GM12878 (cell line): ENCODE results near the gene AFAP1. TPM values are rescaled to one million over a fixed set of nuclear protein-coding genes. Genes with fewer than 3 reads are reported as not detected.

Experiments
- ATAC-seq: fragments of 200-7000 bp; cut with Tn5 transposase; 3 replicates; pipeline ENCODE4 v1.9.1; 2020; ENCODE audit warnings: mild to moderate bottlenecking, moderate library complexity
- BruUV-seq: library from RNA; stranded (reverse); fragments of 400-500 nt; replicated peaks from 2 replicates; lab custom pipeline; 2021; lab: Mats Ljungman, UMichigan
- CTCF ChIA-PET: fragments of 300-600 bp; sonication (Branson Sonifier 250); formaldehyde crosslinking; extraction: SDS; loops from one replicate; lab custom pipeline; 2021; ENCODE audit warnings: inconsistent platforms; lab: Yijun Ruan, JAX
- POLR2A ChIA-PET: fragments of 350-600 bp; formaldehyde crosslinking; extraction: SDS; loops from one replicate; lab custom pipeline; 2021; ENCODE audit warnings: inconsistent platforms; lab: Charles Lee
- RAD21 ChIA-PET: fragments of 300-600 bp; sonication (Branson Sonifier 250); formaldehyde crosslinking; loops from one replicate; lab custom pipeline; 2023; ENCODE audit warnings: antibody characterized with exemption; ENCODE audit not compliant: unreplicated experiment; lab: Charles Lee
- SMC1A ChIA-PET: fragments of 300-600 bp; sonication (Branson Sonifier 250); formaldehyde crosslinking; loops from one replicate; lab custom pipeline; 2023; ENCODE audit not compliant: unreplicated experiment, uncharacterized antibody; lab: Charles Lee
- DNase-seq: peaks from one replicate; pipeline ENCODE4 v3.0.0-alpha.2; 2011; ENCODE audit warnings: low read depth, low spot score
- FAIRE-seq: peaks from 3 replicates; lab custom pipeline; 2011; peaks lifted over from hg19 to GRCh38; lab: Jason Lieb, UNC
- H2AFZ ChIP-seq: 2 replicates; pipeline ENCODE4 v1.6.0; 2011; ENCODE audit warnings: low read depth, low read length, control low read depth; ENCODE audit not compliant: control insufficient read depth
- H3K27ac ChIP-seq: 2 replicates; pipeline ENCODE4 v1.5.1; 2011; ENCODE audit warnings: control low read depth; ENCODE audit not compliant: control insufficient read depth, insufficient read depth
- H3K27me3 ChIP-seq, 2 experiments: replicated peaks in 1 of 2; 2 replicates each; pipeline versions ENCODE4 v1.6.0 to v1.6.1; 2011; ENCODE audit warnings: low read length in 1 of 2; ENCODE audit not compliant: control insufficient read depth in 2 of 2, insufficient read depth in 2 of 2
- H3K36me3 ChIP-seq, 2 experiments: 2 replicates each; pipeline ENCODE4 v1.5.1; 2011; ENCODE audit warnings: low read length in 1 of 2; ENCODE audit not compliant: control insufficient read depth in 2 of 2, insufficient read depth in 2 of 2
- H3K4me1 ChIP-seq: 2 replicates; pipeline ENCODE4 v1.6.1; 2011; ENCODE audit warnings: mild to moderate bottlenecking, low read length, moderate library complexity, mixed read lengths; ENCODE audit not compliant: control insufficient read depth, insufficient read depth
- H3K4me2 ChIP-seq: 2 replicates; pipeline ENCODE4 v1.6.0; 2011; ENCODE audit warnings: control low read depth; ENCODE audit not compliant: control insufficient read depth, insufficient read depth
- H3K4me3 ChIP-seq: fragments of 200-600 bp; sonication (generic); 2 replicates; pipeline ENCODE4 v1.5.1; 2016
- H3K79me2 ChIP-seq: 2 replicates; pipeline ENCODE4 v1.6.0; 2011; ENCODE audit warnings: low read length; ENCODE audit not compliant: control insufficient read depth, insufficient read depth
- H3K9ac ChIP-seq: 2 replicates; pipeline ENCODE4 v1.8.0; 2011; ENCODE audit warnings: low read length, control low read depth, mixed read lengths; ENCODE audit not compliant: control insufficient read depth, insufficient read depth
- H3K9me3 ChIP-seq: replicated peaks from 3 replicates; pipeline ENCODE4 v1.5.1; 2011; ENCODE audit warnings: mild to moderate bottlenecking, low read length; ENCODE audit not compliant: control insufficient read depth, insufficient read depth
- H4K20me1 ChIP-seq: 2 replicates; pipeline ENCODE4 v1.6.0; 2011; ENCODE audit not compliant: control insufficient read depth, insufficient read depth
- ATF3 ChIP-seq: IDR thresholded peaks from 2 replicates; pipeline ENCODE4 v1.6.1; 2011; ENCODE audit warnings: low read depth, mild to moderate bottlenecking, low read length, moderate library complexity, borderline replicate concordance; ENCODE audit errors: extremely low read depth
- BACH1 ChIP-seq: fragments of 450-650 bp; IDR thresholded peaks from 2 replicates; pipeline ENCODE4 v1.6.1; 2017; ENCODE audit warnings: mild to moderate bottlenecking, borderline replicate concordance
- BCL3 ChIP-seq: IDR thresholded peaks from 2 replicates; pipeline ENCODE4 v1.6.1; 2011; ENCODE audit warnings: borderline replicate concordance, low read depth, mild to moderate bottlenecking, moderate library complexity, low read length; ENCODE audit not compliant: insufficient read depth, poor library complexity, severe bottlenecking
- BMI1 ChIP-seq: fragments of 450-650 bp; IDR thresholded peaks from 2 replicates; pipeline ENCODE4 v1.6.1; 2016; ENCODE audit warnings: mild to moderate bottlenecking, moderate library complexity, borderline replicate concordance
- CBX5 ChIP-seq: sonication (generic); IDR thresholded peaks from 2 replicates; pipeline ENCODE4 v1.6.1; 2016; ENCODE audit warnings: low read depth, moderate library complexity, mild to moderate bottlenecking, inconsistent platforms
- EP300 ChIP-seq, 2 experiments: fragments of 150-350 bp in 1 of 2; IDR thresholded peaks; 2 replicates each; pipeline ENCODE4 v1.6.1; 2011 to 2012; ENCODE audit warnings: low read depth in 2 of 2, low read length in 2 of 2, borderline replicate concordance in 1 of 2, improper control_type of control experiment in 1 of 2, inconsistent platforms in 1 of 2; ENCODE audit not compliant: control insufficient read depth in 1 of 2
- KDM1A ChIP-seq: fragments of 200-600 bp; sonication (generic); IDR thresholded peaks from 2 replicates; pipeline ENCODE4 v1.6.1; 2016; ENCODE audit warnings: borderline replicate concordance
- KLF5 ChIP-seq: fragments of 450-650 bp; IDR thresholded peaks from 2 replicates; pipeline ENCODE4 v1.6.1; 2014; ENCODE audit warnings: mild to moderate bottlenecking; ENCODE audit not compliant: partially characterized antibody
- LARP7 ChIP-seq: fragments of 450-650 bp; IDR thresholded peaks from 2 replicates; pipeline ENCODE4 v1.6.1; 2017; ENCODE audit warnings: mild to moderate bottlenecking
- MTA2 ChIP-seq: fragments of 450-650 bp; IDR thresholded peaks from 2 replicates; pipeline ENCODE4 v1.6.1; 2016; ENCODE audit warnings: low read depth, mild to moderate bottlenecking, moderate library complexity
- MYC ChIP-seq: IDR thresholded peaks from 2 replicates; pipeline ENCODE4 v1.6.1; 2011; ENCODE audit warnings: mild to moderate bottlenecking, low read length, moderate library complexity, inconsistent platforms; ENCODE audit not compliant: insufficient read depth, insufficient replicate concordance, insufficient read length, severe bottlenecking
- RELA ChIP-seq: fragments of 450-650 bp; IDR thresholded peaks from 2 replicates; pipeline ENCODE4 v1.8.0; 2014; ENCODE audit warnings: borderline replicate concordance; ENCODE audit not compliant: partially characterized antibody
- RFX5 ChIP-seq: IDR thresholded peaks from 2 replicates; pipeline ENCODE4 v1.6.1; 2011; ENCODE audit warnings: low read depth, low read length, improper control_type of control experiment
- SIN3A ChIP-seq: IDR thresholded peaks from 2 replicates; pipeline ENCODE4 v1.6.1; 2012; ENCODE audit warnings: low read depth, low read length, improper control_type of control experiment
- SIX5 ChIP-seq: IDR thresholded peaks from 2 replicates; pipeline ENCODE4 v1.6.1; 2011; ENCODE audit warnings: mild to moderate bottlenecking, low read depth, low read length, moderate library complexity; ENCODE audit not compliant: severe bottlenecking
- SPI1 ChIP-seq: IDR thresholded peaks from 2 replicates; pipeline ENCODE4 v1.6.1; 2011; ENCODE audit warnings: low read depth, mild to moderate bottlenecking, low read length, moderate library complexity, borderline replicate concordance; ENCODE audit not compliant: insufficient read depth
- STAT3 ChIP-seq: IDR thresholded peaks from 2 replicates; pipeline ENCODE4 v1.6.1; 2011; ENCODE audit warnings: low read depth, low read length, improper control_type of control experiment
- WGBS: methylation state at CpG from one replicate; pipeline ENCODE4 v1.1.6; 2016; ENCODE audit warnings: low lambda C conversion rate; ENCODE audit not compliant: insufficient replicate concordance, insufficient coverage; ENCODE audit errors: missing lambda C conversion rate; 5-methylcytosine and 5-hydroxymethylcytosine counted together
- in situ Hi-C: fragments of 300-500 bp; cut with MboI; formaldehyde crosslinking; loops from 9 replicates; pipeline ENCODE4 v1.14.3; 2018; ENCODE audit warnings: mixed read lengths
- intact Hi-C: fragments of 100-400 bp; cut with micrococcal nuclease; formaldehyde crosslinking; loops from one replicate; pipeline ENCODE4 v1.14.2; 2022; ENCODE audit not compliant: unreplicated experiment
- polyA plus RNA-seq, 11 experiments: library from polyadenylated mRNA; depleted of rRNA in 4 of 11; unstranded in 6 of 11; stranded (reverse) in 5 of 11; fragments of >200 nt; fragmentation: Nextera tagmentation in 4 of 11; fragmentation: Illumina TruSeq in 1 of 11; extraction: Ambion mirVana in 4 of 11; extraction: Trizol in 1 of 11; gene quantifications; 1 replicate in 1 of 11; 2 replicates in 10 of 11; pipeline versions ENCODE4 v1.2.1 to v1.2.3, GENCODE V29; 2011 to 2016; ENCODE audit warnings: inconsistent platforms in 2 of 11, missing spikeins in 2 of 11, low read depth in 1 of 11
- total RNA-seq, 4 experiments: library from RNA; depleted of rRNA in 3 of 4; stranded (reverse); fragments of >200 nt in 3 of 4; fragmentation: Illumina TruSeq in 1 of 4; extraction: Trizol in 1 of 4; gene quantifications; 2 replicates each; pipeline versions ENCODE4 v1.2.1 to v1.2.3, GENCODE V29; 2013 to 2021

AFAP1 gene
- total and polyA plus RNA-seq, 10 of the 15 experiments (the other 5 are each of a cell fraction or from before 2014, with no cell fraction given), result 0.02 to 0.23 (median 0.09) TPM; not detected in 1

- RAD21 ChIA-PET, result no interaction called here
- CTCF ChIA-PET, result interaction anchor here (0.9 to 1.5 kb wide), 2 partner anchors 42 to 1668 kb away, joined by 3 read pairs; no protein-coding TSS in a partner anchor
- DNase-seq, result no peak
- in situ Hi-C loops (no loop called here), intact Hi-C loops (no loop called here)
- Histone ChIP-seq H3K9me3 (no peaks in the 10 kb centered on the region; the same call in 2 of the 3 replicates), H3K4me3 (no peak overlapping the region), H3K4me2 (no peak overlapping the region), H3K27me3 (no peaks in the 10 kb centered on the region), H3K79me2 (no peaks in the 10 kb centered on the region), H3K9ac (no peak overlapping the region), H4K20me1 (no peaks in the 10 kb centered on the region), H3K27ac (no peak overlapping the region), H2AFZ (no peak overlapping the region), H3K36me3 (no peaks in the 10 kb centered on the region), H3K4me1 (no peaks in the 10 kb centered on the region)
- WGBS, result 58% methylated on average over 14 of the region's 14 CpGs
- POLR2A ChIA-PET, result interaction anchor here (0.7 kb wide), 1 partner anchor 11 kb away, joined by 3 read pairs; no protein-coding TSS in a partner anchor
- TF ChIP-seq BCL3 (no peak), EP300 (IDR thresholded peaks at IDR 0.05; ENCODE audit: borderline replicate concordance in 1 of 2, control insufficient read depth in 1 of 2, low read depth in 2 of 2, low read length in 2 of 2) (no peak), KLF5 (no peak), ATF3 (no peak), CBX5 (no peak), MYC (no peak), BMI1 (no peak), RFX5 (no peak), SIX5 (no peak), RELA (no peak), STAT3 (no peak), BACH1 (no peak), SIN3A (no peak), SPI1 (no peak), KDM1A (no peak), MTA2 (no peak), LARP7 (no peak)
- FAIRE-seq, result no peak
- SMC1A ChIA-PET, result interaction anchor here (0.6 kb wide), 1 partner anchor 67 kb away, joined by 3 read pairs; no protein-coding TSS in a partner anchor
- no TSS peak for BruUV-seq
- no peak for ATAC-seq
Measured at GRCh38 chr4:7945709-7946380, 6.2 kb upstream of the AFAP1 start.
